GM15510 (cell line): ENCODE results near the gene PLAGL1.

Experiments used
- POLR2A ChIP-seq: IDR thresholded peaks from 3 replicates; pipeline ENCODE4 v1.6.1; 2011; ENCODE audit warnings: borderline replicate concordance; ENCODE audit not compliant: insufficient read length; ENCODE audit errors: extremely low read depth

PLAGL1 gene

DNA sequence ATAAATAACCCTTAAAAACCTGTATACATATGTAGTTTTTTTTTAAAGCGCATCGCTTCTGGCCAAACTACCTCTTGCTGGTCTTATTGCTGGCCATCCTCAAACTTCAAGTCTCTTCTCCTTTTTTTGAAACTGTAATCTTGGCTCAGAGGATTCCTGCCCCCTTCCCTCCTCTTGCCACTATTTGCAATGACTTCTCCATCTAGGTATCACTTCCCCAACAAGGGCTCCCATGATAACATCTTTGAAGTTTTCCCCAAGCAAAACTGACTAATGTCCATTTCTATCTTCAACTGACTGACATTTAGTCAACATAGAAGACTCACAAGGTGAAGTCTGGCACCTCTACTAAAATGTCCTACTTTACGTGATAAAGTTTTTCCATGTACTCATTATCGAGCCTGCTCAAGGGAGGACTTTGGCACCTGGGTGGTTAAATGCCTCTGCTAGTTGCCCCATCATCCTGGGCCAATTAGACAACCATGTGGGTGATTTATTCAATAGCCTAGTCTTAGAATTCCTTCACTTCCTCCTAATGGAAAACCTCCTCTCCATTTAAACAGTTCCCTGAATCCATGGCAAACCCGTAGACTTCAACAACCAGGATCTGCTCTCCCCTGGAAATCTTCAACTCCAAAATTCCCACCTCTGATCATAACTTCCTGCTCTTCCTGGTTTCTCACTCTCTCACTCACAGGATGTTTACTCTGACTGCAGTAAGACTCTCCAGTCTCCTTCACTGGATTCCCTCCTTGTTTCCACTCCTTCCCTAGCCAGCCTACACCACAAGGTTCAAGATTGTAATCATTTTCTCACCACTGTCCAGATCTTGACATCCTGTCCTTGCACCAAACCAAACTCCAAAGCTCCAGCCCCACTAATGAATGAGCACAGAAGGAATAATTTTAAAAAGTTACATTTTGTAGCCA lies 9.4 kb upstream of the PLAGL1 start:
- no peak for TF ChIP-seq POLR2A

DNA sequence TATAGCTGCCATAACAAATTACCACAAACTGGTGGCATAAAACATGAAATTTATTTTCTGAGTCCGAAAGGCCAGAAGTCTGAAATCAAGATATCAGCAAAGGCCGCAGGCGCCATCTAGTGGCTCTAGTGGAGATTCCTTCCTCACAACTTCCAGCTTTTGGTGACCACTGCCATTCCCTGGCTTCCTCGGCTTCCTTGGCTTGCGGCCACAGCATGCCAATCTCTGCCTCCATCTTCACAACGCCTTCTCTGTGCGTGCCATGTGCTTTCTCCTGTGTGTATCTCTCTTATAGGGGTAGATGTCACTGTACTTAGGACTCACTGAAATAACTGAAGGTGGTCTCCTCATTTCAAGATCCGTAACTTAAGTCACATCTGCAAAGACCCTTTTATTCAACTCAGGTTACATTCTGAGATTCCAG lies 5.4 kb upstream of the PLAGL1 start:
- no peak for TF ChIP-seq POLR2A

DNA sequence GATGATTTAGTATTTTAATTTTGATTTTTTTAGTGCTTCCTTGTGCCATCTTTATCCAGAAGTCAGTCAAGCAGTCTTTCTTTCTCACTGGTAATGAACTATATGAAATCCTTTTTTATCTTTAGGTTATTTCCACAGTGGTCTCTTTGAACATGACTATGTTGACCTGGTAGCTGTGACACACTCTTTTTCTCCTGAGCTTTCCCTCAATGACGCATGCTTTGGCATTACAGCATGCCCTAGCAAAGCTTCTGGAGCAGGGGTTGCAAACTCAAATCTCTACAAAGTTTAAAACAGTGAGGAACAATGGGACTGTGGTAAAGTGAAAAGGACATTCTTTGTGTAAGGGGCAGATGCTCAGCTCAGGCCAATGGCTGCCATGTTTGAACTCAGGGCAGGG lies 4.5 kb upstream of the PLAGL1 start:
- TF ChIP-seq POLR2A: no peak

- no peak for TF ChIP-seq POLR2A
These were observed 787 bp upstream of the PLAGL1 start for GRCh38 chr6:144008846-144009245.

DNA sequence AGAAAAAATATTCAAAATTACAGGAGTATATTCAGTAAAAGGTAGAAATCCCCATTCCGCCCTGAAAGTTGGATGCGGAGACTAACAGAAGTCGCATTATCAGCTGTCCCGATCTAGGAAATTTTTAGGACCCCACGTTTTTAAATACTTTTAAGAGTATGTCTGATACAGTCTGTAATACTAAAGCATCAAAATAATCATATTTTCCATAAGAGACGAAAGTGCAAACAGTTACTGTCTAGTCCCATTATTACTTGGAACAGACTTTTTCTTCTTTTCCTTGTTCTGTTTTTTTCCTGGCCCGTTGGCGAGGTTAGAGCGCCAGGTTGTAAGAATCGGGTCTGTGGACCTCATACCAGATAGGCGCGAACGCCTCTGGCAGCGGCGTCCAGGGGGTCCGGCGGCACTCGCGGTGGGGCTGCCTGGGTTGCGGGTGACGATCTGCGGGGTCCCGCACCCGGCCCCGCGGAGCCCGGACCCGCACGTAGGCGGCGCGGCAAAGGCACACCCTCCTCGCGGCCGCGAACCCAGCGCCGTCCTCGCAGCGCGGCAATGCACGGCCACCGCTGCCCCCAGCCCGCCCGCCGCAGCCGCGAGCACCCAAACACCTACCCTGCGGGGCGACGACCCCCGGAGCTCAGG lies 460 bp downstream of the PLAGL1 start:
- no peak for TF ChIP-seq POLR2A

- no peak for TF ChIP-seq POLR2A
These were observed 1.2 kb downstream of the PLAGL1 start for GRCh38 chr6:144006736-144007477.

DNA sequence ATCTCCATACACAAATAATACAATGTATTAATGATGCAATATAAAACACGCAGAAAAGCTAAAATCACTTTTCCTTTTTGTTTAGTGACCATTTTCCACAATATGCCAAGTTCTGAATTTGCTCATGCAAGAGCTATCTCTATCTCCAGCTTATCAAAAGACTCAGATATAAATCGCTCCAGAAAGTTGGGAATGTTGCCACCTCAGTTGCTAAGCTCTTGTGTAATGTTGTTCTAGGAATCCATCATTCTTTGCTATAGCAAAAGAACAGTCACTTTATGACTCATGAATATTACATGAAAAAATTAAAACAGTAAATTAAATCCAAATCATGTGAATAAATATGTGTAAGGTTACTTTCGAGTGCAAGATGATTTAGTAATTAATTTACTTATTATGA lies 8.7 kb downstream of the PLAGL1 start:
- TF ChIP-seq POLR2A: no peak

DNA sequence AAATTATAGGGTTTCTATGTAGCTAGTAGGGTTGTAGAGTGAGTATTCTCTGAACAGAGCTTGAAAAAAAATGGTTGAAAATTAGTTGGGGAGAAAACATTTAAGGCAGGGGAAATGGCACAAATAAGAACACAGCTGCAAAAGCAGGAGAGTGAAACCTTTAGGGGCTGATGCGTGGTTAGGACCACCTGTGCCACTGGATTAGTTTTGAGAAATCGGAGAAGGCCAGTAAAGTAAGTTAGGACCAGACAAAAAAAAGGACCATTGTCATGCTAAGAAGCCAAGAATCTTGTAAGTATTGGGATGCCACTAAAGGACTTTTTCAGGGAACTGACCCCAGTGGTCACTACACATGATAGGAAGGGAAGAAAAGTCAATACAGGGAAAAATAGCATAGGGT lies 9.4 kb downstream of the PLAGL1 start:
- TF ChIP-seq POLR2A: no peak

DNA sequence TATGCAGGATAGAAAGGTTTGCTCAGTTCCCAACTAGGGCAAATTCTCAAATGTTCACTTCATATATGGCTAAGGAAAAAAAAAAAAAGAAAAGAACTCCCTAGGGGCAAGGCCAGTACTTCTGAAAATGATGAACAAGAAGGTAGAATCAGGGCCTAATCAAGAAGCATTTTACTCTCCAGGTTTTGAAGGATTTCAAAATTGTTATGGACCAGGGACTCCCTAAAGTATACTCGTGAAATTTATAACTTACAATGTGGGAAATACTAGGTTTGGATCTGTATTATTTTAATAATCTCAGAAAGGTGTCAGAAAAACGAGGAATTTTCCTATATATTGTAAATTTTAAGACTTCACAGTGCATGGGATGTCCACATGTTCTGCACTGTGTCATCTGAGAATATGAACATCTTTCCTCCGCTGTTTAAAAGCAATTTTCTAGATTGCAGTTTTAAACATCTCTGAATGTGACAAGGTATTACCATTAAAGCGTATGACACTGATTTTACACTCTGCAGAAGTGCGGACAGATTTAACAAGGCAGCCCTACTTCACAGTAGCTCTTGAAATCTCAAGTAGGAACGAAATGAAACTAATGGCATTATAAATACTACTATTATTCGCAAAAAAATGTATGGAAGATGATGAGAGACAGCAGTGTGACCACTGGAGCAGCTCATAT lies 14.0 kb downstream of the PLAGL1 start:
- no peak for TF ChIP-seq POLR2A

GRCh38 chr6:143992285-143992684 lies 15.8 kb downstream of the PLAGL1 start:
- TF ChIP-seq POLR2A: no peak

- no peak for TF ChIP-seq POLR2A
These were observed 21.5 kb downstream of the PLAGL1 start for GRCh38 chr6:143986463-143987065.

DNA sequence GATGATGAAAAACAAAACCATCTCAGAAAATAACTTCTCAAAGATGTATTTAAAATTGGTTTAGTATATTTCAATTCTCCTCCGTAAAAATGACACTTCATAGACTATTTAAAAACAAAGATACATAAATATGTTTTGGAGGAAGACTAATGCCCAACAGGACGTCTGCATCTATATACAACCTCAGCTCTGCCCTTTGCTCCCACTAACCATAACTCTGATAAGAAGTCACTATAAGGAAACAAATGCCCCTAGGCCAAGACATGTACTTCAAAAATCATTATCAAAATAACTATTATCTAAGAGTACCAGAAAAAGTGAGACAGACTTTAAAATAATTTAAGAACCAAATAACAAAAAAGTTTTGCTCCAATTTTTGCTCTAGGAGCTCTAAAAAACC lies 23.4 kb downstream of the PLAGL1 start:
- no peak for TF ChIP-seq POLR2A

- TF ChIP-seq POLR2A: no peak
These were observed 25.1 kb downstream of the PLAGL1 start for GRCh38 chr6:143982968-143983367.

DNA sequence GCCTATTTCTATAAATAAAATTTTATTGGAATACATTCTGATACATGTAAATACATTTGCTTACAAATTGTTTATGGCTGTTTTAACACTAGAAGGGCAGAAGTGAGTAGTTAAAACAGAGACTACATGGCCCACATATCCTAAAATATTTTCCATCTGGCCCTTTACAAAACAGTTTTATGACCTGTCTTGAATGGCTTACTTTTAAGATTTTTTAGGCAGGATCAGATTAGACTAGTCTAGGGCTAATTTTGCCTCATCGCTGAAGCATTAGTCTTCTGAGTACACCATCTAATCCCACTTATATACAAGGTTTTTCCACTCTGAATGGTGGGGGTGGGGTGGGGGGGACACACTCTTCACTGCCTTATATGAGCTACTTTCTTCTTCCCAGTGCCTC lies 27.1 kb downstream of the PLAGL1 start:
- TF ChIP-seq POLR2A: no peak

GRCh38 chr6:143976806-143977349 lies 31.2 kb downstream of the PLAGL1 start:
- no peak for TF ChIP-seq POLR2A

DNA sequence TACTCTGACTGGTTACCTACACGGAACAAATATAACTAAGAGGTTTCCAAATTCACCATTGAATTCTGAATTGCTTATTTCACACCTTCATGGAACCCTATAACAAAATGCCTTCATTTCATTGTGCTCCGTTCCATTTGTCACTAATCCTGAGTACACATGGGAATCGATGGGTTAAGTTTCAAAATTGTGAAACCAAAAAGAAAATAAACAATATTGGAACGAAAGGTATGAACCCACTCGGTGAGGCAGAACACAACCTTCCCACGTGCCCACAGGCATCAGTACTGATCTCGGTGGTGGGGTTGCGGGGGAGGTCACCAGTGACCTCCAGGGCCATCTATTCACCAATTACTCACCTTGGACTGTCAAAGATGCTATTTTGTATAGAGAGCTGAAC lies 34.0 kb downstream of the PLAGL1 start:
- no peak for TF ChIP-seq POLR2A
